Sigmoid colon (tissue), 3 donors: ENCODE measurements around the gene RAPGEF5.

ENCODE experiments used
- CTCF ChIP-seq, 4 experiments: fragments of 450-650 bp in 3 of 4; fragments of 200-600 bp in 1 of 4; IDR thresholded peaks; one replicate each; pipeline ENCODE4 v1.5.1; 2016 to 2019; ENCODE audit warnings: antibody characterized with exemption in 4 of 4, mild to moderate bottlenecking in 3 of 4, moderate library complexity in 2 of 4
- POLR2A ChIP-seq, 2 donors: fragments of 450-650 bp; IDR thresholded peaks; one replicate each; pipeline ENCODE4 v1.6.1; 2016; ENCODE audit warnings: antibody characterized with exemption in 2 of 2, mild to moderate bottlenecking in 2 of 2, moderate library complexity in 2 of 2

GRCh38 chr7:22333680-22334141 lies 23.2 kb downstream of the RAPGEF5 start:
- TF ChIP-seq CTCF (IDR thresholded peaks at IDR 0.05) (no peak), POLR2A (IDR thresholded peaks at IDR 0.05) (no peak)
